WTC11 (cell line): ENCODE measurements around the gene CFAP221. TPM values are rescaled to one million over a fixed set of nuclear protein-coding genes. Genes with fewer than 3 reads are reported as not detected.

Experiments
- ATAC-seq: fragments of 200-7000 bp; cut with Tn5 transposase; 2 replicates; pipeline ENCODE4 v1.10.0; 2021; ENCODE audit warnings: mild to moderate bottlenecking, moderate library complexity
- CTCF ChIA-PET: fragments of 300-600 bp; sonication (Branson Sonifier 250); formaldehyde crosslinking; loops from one replicate; lab custom pipeline; 2021; ENCODE audit warnings: antibody characterized with exemption; lab: Charles Lee
- POLR2A ChIA-PET: fragments of 350-600 bp; sonication (Branson Sonifier 250); formaldehyde crosslinking; loops from one replicate; lab custom pipeline; 2021; ENCODE audit warnings: antibody characterized with exemption; lab: Charles Lee
- DNase-seq: peaks from one replicate; pipeline ENCODE4 v3.0.0; 2021; ENCODE audit warnings: low spot score
- H3K27ac Mint-ChIP-seq: 2 replicates; pipeline ENCODE4 v1.8.0; 2021; ENCODE audit warnings: mixed read lengths
- H3K27me3 Mint-ChIP-seq: 2 replicates; pipeline ENCODE4 v1.8.0; 2021; ENCODE audit warnings: low read depth, mild to moderate bottlenecking, moderate library complexity, mixed read lengths
- H3K36me3 Mint-ChIP-seq: 2 replicates; pipeline ENCODE4 v1.8.0; 2021; ENCODE audit warnings: mixed read lengths
- H3K4me1 Mint-ChIP-seq: 2 replicates; pipeline ENCODE4 v1.8.0; 2022; ENCODE audit warnings: mixed read lengths
- H3K4me3 Mint-ChIP-seq: 2 replicates; pipeline ENCODE4 v1.8.0; 2021; ENCODE audit warnings: mild to moderate bottlenecking, moderate library complexity, mixed read lengths
- H3K9me3 Mint-ChIP-seq: 2 replicates; pipeline ENCODE4 v1.8.0; 2021; ENCODE audit warnings: mixed read lengths
- ARID4B ChIP-seq: sonication (generic); formaldehyde crosslinking; IDR thresholded peaks from 2 replicates; pipeline ENCODE4 v1.8.0; 2023; ENCODE audit warnings: missing genetic modification reagents, mild to moderate bottlenecking, borderline replicate concordance
- ATF2 ChIP-seq: sonication (generic); formaldehyde crosslinking; IDR thresholded peaks from 2 replicates; pipeline ENCODE4 v1.8.1; 2022; ENCODE audit warnings: low read depth, missing genetic modification reagents, borderline replicate concordance
- ATF3 ChIP-seq: sonication (generic); formaldehyde crosslinking; conservative IDR thresholded peaks from 2 replicates; pipeline ENCODE4 v1.8.1; 2022; ENCODE audit warnings: mild to moderate bottlenecking, missing genetic modification reagents
- CBFB ChIP-seq: sonication (generic); formaldehyde crosslinking; IDR thresholded peaks from 2 replicates; pipeline ENCODE4 v1.8.1; 2022; ENCODE audit warnings: mild to moderate bottlenecking, low read depth, missing genetic modification reagents
- E2F1 ChIP-seq: sonication (generic); formaldehyde crosslinking; IDR thresholded peaks from 2 replicates; pipeline ENCODE4 v1.8.0; 2022; ENCODE audit warnings: mild to moderate bottlenecking, missing genetic modification reagents
- HMGXB4 ChIP-seq: sonication (generic); formaldehyde crosslinking; IDR thresholded peaks from 2 replicates; pipeline ENCODE4 v1.8.1; 2023; ENCODE audit warnings: mild to moderate bottlenecking, moderate library complexity, missing genetic modification reagents
- RORB ChIP-seq: fragments of 250-450 bp; sonication (Bioruptor Pico); IDR thresholded peaks from 2 replicates; pipeline ENCODE4 v1.9.0; 2021; ENCODE audit warnings: mild to moderate bottlenecking
- TEAD4 ChIP-seq: sonication (generic); formaldehyde crosslinking; IDR thresholded peaks from 2 replicates; pipeline ENCODE4 v1.8.0; 2022; ENCODE audit warnings: mild to moderate bottlenecking, missing genetic modification reagents
- USF1 ChIP-seq: sonication (generic); formaldehyde crosslinking; IDR thresholded peaks from 2 replicates; pipeline ENCODE4 v1.8.0; 2022; ENCODE audit warnings: mild to moderate bottlenecking, missing genetic modification reagents
- ZNF263 ChIP-seq: sonication (generic); formaldehyde crosslinking; IDR thresholded peaks from 2 replicates; pipeline ENCODE4 v1.8.1; 2022; ENCODE audit warnings: low read depth, mild to moderate bottlenecking, moderate library complexity, missing genetic modification reagents
- ZNF396 ChIP-seq: fragments of 250-450 bp; sonication (Bioruptor Pico); IDR thresholded peaks from 2 replicates; pipeline ENCODE4 v1.8.0; 2021; ENCODE audit warnings: mild to moderate bottlenecking, moderate library complexity, borderline replicate concordance
- ZNF532 ChIP-seq: fragments of 250-450 bp; sonication (Bioruptor Pico); IDR thresholded peaks from 2 replicates; pipeline ENCODE4 v1.9.0; 2021; ENCODE audit warnings: mild to moderate bottlenecking, borderline replicate concordance
- total RNA-seq: library from RNA; stranded (reverse); gene quantifications from 3 replicates; pipeline ENCODE4 v1.2.3, GENCODE V29; 2021

The CFAP221 gene
- total RNA-seq, 1 experiment from 2014 or later: 0.35 TPM

GRCh38 chr2:119575439-119575838 lies 31.2 kb downstream of the CFAP221 start (continued):
- TF ChIP-seq CBFB (CRISPR knock-in tag) (no peak), ATF2 (CRISPR knock-in tag) (no peak), ZNF532 (CRISPR knock-in tag) (no peak), USF1 (CRISPR knock-in tag) (no peak), ZNF396 (CRISPR knock-in tag) (no peak)

GRCh38 chr2:119579424-119580295 lies 35.4 kb downstream of the CFAP221 start:
- Mint-ChIP-seq H3K27ac (no peak overlapping the region), H3K36me3 (peaks cover 9% of the 10 kb centered on the region), H3K4me3 (no peak overlapping the region), H3K9me3 (peaks cover 15% of the 10 kb centered on the region), H3K4me1 (no peaks in the 10 kb centered on the region), H3K27me3 (peaks cover 34% of the 10 kb centered on the region)
- ATAC-seq (no peak), DNase-seq (no peak)
- ChIA-PET POLR2A (no interaction called here), CTCF (no interaction called here)
- TF ChIP-seq ZNF263 (no peak), TEAD4 (no peak), HMGXB4 (no peak), ATF3 (no peak), ZNF532 (CRISPR knock-in tag) (no peak), E2F1 (CRISPR knock-in tag) (no peak), ARID4B (CRISPR knock-in tag) (no peak), RORB (CRISPR knock-in tag) (no peak)
